Measurements from ENCODE around the gene WDR77.

- TF ChIP-seq THAP9 (CRISPR knock-in tag; IDR thresholded peaks at IDR 0.05; ENCODE audit: borderline replicate concordance) = no peak
- TF ChIP-seq CTCF (CRISPR knock-in tag; IDR thresholded peaks at IDR 0.05) = no peak
- TF ChIP-seq ZBTB26 (CRISPR knock-in tag; IDR thresholded peaks at IDR 0.05; ENCODE audit: borderline replicate concordance) = no peak
- no peak for TF ChIP-seq ZNF367 (CRISPR knock-in tag; IDR thresholded peaks at IDR 0.05; ENCODE audit: borderline replicate concordance)
- no peak for TF ChIP-seq POLR2AphosphoS5 (IDR thresholded peaks at IDR 0.05; ENCODE audit: low read depth, low read length)
These were observed 1.1 kb upstream of the WDR77 start for GRCh38 chr1:111450185-111450584.

All from HepG2 (cell line).